Activated T-cell treated with anti-CD3 and anti-CD28 coated beads, Interleukin-2, amount 50 U/mL, for 4 hours (primary cell): ENCODE results near the gene GOLGA6C. TPM values are rescaled to one million over a fixed set of nuclear protein-coding genes. Genes with fewer than 3 reads are reported as not detected.
"Not testable (repeated sequence)": the region's sequence is repeated elsewhere in the genome, so short reads cannot be mapped to it uniquely, and the experiment has no call there.

ENCODE experiments used
- ATAC-seq, 2 donors: fragments of 200-7000 bp; cut with Tn5 transposase; one replicate each; pipeline ENCODE4 v1.10.0; 2021
- DNase-seq: peaks from one replicate; pipeline ENCODE4 v3.0.0-alpha.2; 2020
- H3K27me3 Mint-ChIP-seq: one replicate; pipeline ENCODE4 v1.8.0; 2021; ENCODE audit warnings: low read depth, mixed read lengths
- H3K36me3 Mint-ChIP-seq: one replicate; pipeline ENCODE4 v1.8.0; 2022; ENCODE audit warnings: mixed read lengths; ENCODE audit not compliant: insufficient read depth
- H3K4me1 Mint-ChIP-seq: one replicate; pipeline ENCODE4 v1.8.0; 2021; ENCODE audit warnings: low read depth, mixed read lengths
- H3K4me3 Mint-ChIP-seq: one replicate; pipeline ENCODE4 v1.8.0; 2021; ENCODE audit warnings: mild to moderate bottlenecking, moderate library complexity, mixed read lengths
- H3K9me3 Mint-ChIP-seq: one replicate; pipeline ENCODE4 v1.8.0; 2021; ENCODE audit warnings: mixed read lengths
- total RNA-seq, 3 donors: library from RNA; stranded (reverse); gene quantifications; one replicate each; pipeline ENCODE4 v1.2.1, GENCODE V29; 2021

GOLGA6C gene
- total RNA-seq, 3 donors from 2014 or later: not detected

GRCh38 chr15:75223688-75224087 lies 34.4 kb upstream of the GOLGA6C start:
- no peak for DNase-seq
- no peaks in the 10 kb centered on the region for H3K9me3 Mint-ChIP-seq
- no peak overlapping the region for H3K4me3 Mint-ChIP-seq
- no peaks in the 10 kb centered on the region for H3K4me1 Mint-ChIP-seq
- no peaks in the 10 kb centered on the region for H3K36me3 Mint-ChIP-seq
- no peaks in the 10 kb centered on the region for H3K27me3 Mint-ChIP-seq
- ATAC-seq: no peak

GRCh38 chr15:75224281-75224680 lies 33.9 kb upstream of the GOLGA6C start:
- ATAC-seq (no peak), DNase-seq (no peak)
- no peaks in the 10 kb centered on the region for H3K4me1 Mint-ChIP-seq
- H3K27me3 Mint-ChIP-seq: no peaks in the 10 kb centered on the region
- no peaks in the 10 kb centered on the region for H3K9me3 Mint-ChIP-seq
- no peaks in the 10 kb centered on the region for H3K36me3 Mint-ChIP-seq
- H3K4me3 Mint-ChIP-seq: no peak overlapping the region

GRCh38 chr15:75225102-75225836 lies 32.9 kb upstream of the GOLGA6C start:
- DNase-seq, H3K27me3 Mint-ChIP-seq: not testable (repeated sequence)

GRCh38 chr15:75225951-75226732 lies 32.0 kb upstream of the GOLGA6C start:
- peak; percentile 3 for DNase-seq
- no peak for ATAC-seq
- Mint-ChIP-seq H3K27me3 (no peaks in the 10 kb centered on the region), H3K36me3 (no peaks in the 10 kb centered on the region), H3K4me1 (no peaks in the 10 kb centered on the region), H3K9me3 (no peaks in the 10 kb centered on the region), H3K4me3 (no peak overlapping the region)

More at GRCh38 chr15:75225102-75225836, 32.9 kb upstream of the GOLGA6C start:
- not testable (repeated sequence) for H3K4me3 Mint-ChIP-seq, H3K9me3 Mint-ChIP-seq, ATAC-seq, H3K4me1 Mint-ChIP-seq, H3K36me3 Mint-ChIP-seq

- H3K4me1 Mint-ChIP-seq, ATAC-seq, H3K4me3 Mint-ChIP-seq, H3K9me3 Mint-ChIP-seq, DNase-seq, H3K36me3 Mint-ChIP-seq, H3K27me3 Mint-ChIP-seq: not testable (repeated sequence)
Measured at GRCh38 chr15:75227112-75227511, 31.0 kb upstream of the GOLGA6C start.

GRCh38 chr15:75227663-75228280 lies 30.4 kb upstream of the GOLGA6C start:
- Mint-ChIP-seq H3K4me3 (no peak overlapping the region), H3K27me3 (peaks cover 12% of the 10 kb centered on the region)
- no peak for ATAC-seq

GRCh38 chr15:75228787-75229186 lies 29.3 kb upstream of the GOLGA6C start:
- Mint-ChIP-seq H3K4me3 (no peak overlapping the region), H3K27me3 (peaks cover 17% of the 10 kb centered on the region), H3K36me3 (no peaks in the 10 kb centered on the region), H3K4me1 (no peaks in the 10 kb centered on the region), H3K9me3 (no peaks in the 10 kb centered on the region)
- ATAC-seq (no peak), DNase-seq (peak; percentile 1)

More at GRCh38 chr15:75227663-75228280, 30.4 kb upstream of the GOLGA6C start:
- H3K4me1 Mint-ChIP-seq: no peaks in the 10 kb centered on the region
- DNase-seq: peak; percentile 1
- no peaks in the 10 kb centered on the region for H3K9me3 Mint-ChIP-seq
- no peaks in the 10 kb centered on the region for H3K36me3 Mint-ChIP-seq

- H3K27me3 Mint-ChIP-seq: peaks cover 19% of the 10 kb centered on the region
- ATAC-seq: no peak
- no peaks in the 10 kb centered on the region for H3K9me3 Mint-ChIP-seq
- no peak for DNase-seq
- H3K36me3 Mint-ChIP-seq: no peaks in the 10 kb centered on the region
- no peak overlapping the region for H3K4me3 Mint-ChIP-seq
- H3K4me1 Mint-ChIP-seq: no peaks in the 10 kb centered on the region
Measured at GRCh38 chr15:75229191-75230015, 28.7 kb upstream of the GOLGA6C start.

- no peaks in the 10 kb centered on the region for H3K36me3 Mint-ChIP-seq
- peaks cover 21% of the 10 kb centered on the region for H3K27me3 Mint-ChIP-seq
- no peak overlapping the region for H3K4me3 Mint-ChIP-seq
- DNase-seq (no peak), ATAC-seq (no peak)
- no peaks in the 10 kb centered on the region for H3K9me3 Mint-ChIP-seq
- H3K4me1 Mint-ChIP-seq: no peaks in the 10 kb centered on the region
Measured at GRCh38 chr15:75230016-75230343, 28.2 kb upstream of the GOLGA6C start.

GRCh38 chr15:75230551-75231371 lies 27.4 kb upstream of the GOLGA6C start:
- ATAC-seq: no peak

GRCh38 chr15:75231836-75232235 lies 26.3 kb upstream of the GOLGA6C start:
- H3K4me1 Mint-ChIP-seq: no peaks in the 10 kb centered on the region
- no peaks in the 10 kb centered on the region for H3K36me3 Mint-ChIP-seq
- no peak overlapping the region for H3K4me3 Mint-ChIP-seq
- no peaks in the 10 kb centered on the region for H3K9me3 Mint-ChIP-seq
- H3K27me3 Mint-ChIP-seq: peaks cover 23% of the 10 kb centered on the region
- no peak for DNase-seq
- ATAC-seq: no peak

More at GRCh38 chr15:75230551-75231371, 27.4 kb upstream of the GOLGA6C start:
- Mint-ChIP-seq H3K9me3 (no peaks in the 10 kb centered on the region), H3K4me3 (no peak overlapping the region), H3K27me3 (peaks cover 23% of the 10 kb centered on the region), H3K4me1 (no peaks in the 10 kb centered on the region), H3K36me3 (no peaks in the 10 kb centered on the region)
- DNase-seq: no peak

- H3K36me3 Mint-ChIP-seq: no peaks in the 10 kb centered on the region
- DNase-seq (no peak), ATAC-seq (no peak)
- H3K27me3 Mint-ChIP-seq: peaks cover 23% of the 10 kb centered on the region
- no peak overlapping the region for H3K4me3 Mint-ChIP-seq
- H3K9me3 Mint-ChIP-seq: no peaks in the 10 kb centered on the region
- H3K4me1 Mint-ChIP-seq: no peaks in the 10 kb centered on the region
Measured at GRCh38 chr15:75232252-75232813, 25.8 kb upstream of the GOLGA6C start.

GRCh38 chr15:75232826-75233503 lies 25.2 kb upstream of the GOLGA6C start:
- ATAC-seq (no peak), DNase-seq (no peak)
- Mint-ChIP-seq H3K27me3 (peaks cover 23% of the 10 kb centered on the region), H3K4me3 (no peak overlapping the region), H3K4me1 (no peaks in the 10 kb centered on the region), H3K9me3 (no peaks in the 10 kb centered on the region), H3K36me3 (no peaks in the 10 kb centered on the region)
